Small intestine (tissue), 16 donors: ENCODE data around the gene ZNF770. TPM values are rescaled to one million over a fixed set of nuclear protein-coding genes. Genes with fewer than 3 reads are reported as not detected.

Experiments used
- DNase-seq, 2 donors: peaks; one replicate each; pipeline versions ENCODE4 v3.0.0 to v3.0.0-alpha.2; 2013
- FAIRE-seq: peaks from 2 replicates; lab custom pipeline; 2012; peaks lifted over from hg19 to GRCh38; lab: Jason Lieb, UNC
- H3K27ac ChIP-seq, 3 donors: one replicate each; pipeline ENCODE4 v1.5.1; 2013; ENCODE audit warnings: low read length in 2 of 3, mild to moderate bottlenecking in 2 of 3, control low read depth in 1 of 3, inconsistent platforms in 1 of 3, low read depth in 1 of 3, moderate library complexity in 1 of 3
- H3K27me3 ChIP-seq, 3 donors: one replicate each; pipeline ENCODE4 v1.6.1; 2013; ENCODE audit warnings: low read length in 3 of 3, inconsistent platforms in 1 of 3; ENCODE audit not compliant: control insufficient read depth in 3 of 3, insufficient read depth in 3 of 3
- H3K36me3 ChIP-seq, 3 donors: one replicate each; pipeline ENCODE4 v1.6.1; 2013; ENCODE audit warnings: low read length in 3 of 3, inconsistent platforms in 1 of 3, low read depth in 1 of 3, mild to moderate bottlenecking in 1 of 3, moderate library complexity in 1 of 3; ENCODE audit not compliant: control insufficient read depth in 3 of 3, insufficient read depth in 2 of 3
- H3K4me1 ChIP-seq, 3 donors: one replicate each; pipeline ENCODE4 v1.6.1; 2013; ENCODE audit warnings: low read length in 2 of 3, inconsistent platforms in 1 of 3, low read depth in 1 of 3, mild to moderate bottlenecking in 1 of 3, moderate library complexity in 1 of 3; ENCODE audit not compliant: control insufficient read depth in 3 of 3, insufficient read depth in 2 of 3
- H3K4me3 ChIP-seq, 3 donors: one replicate each; pipeline ENCODE4 v1.5.1; 2013; ENCODE audit warnings: low read length in 3 of 3, control low read depth in 1 of 3, inconsistent platforms in 1 of 3, low read depth in 1 of 3, mild to moderate bottlenecking in 1 of 3, moderate library complexity in 1 of 3
- H3K9me3 ChIP-seq, 2 donors: one replicate each; pipeline ENCODE4 v1.6.1; 2013; ENCODE audit warnings: low read depth in 1 of 2, low read length in 1 of 2; ENCODE audit not compliant: control insufficient read depth in 2 of 2, insufficient read depth in 1 of 2
- WGBS, 3 donors: extraction: QIAGEN DNeasy Blood & Tissue Kit; methylation state at CpG; one replicate each; pipeline ENCODE4 v1.1.7; 2013; 5-methylcytosine and 5-hydroxymethylcytosine counted together
- long read RNA-seq, 10 donors: transcript quantifications; one replicate each; lab custom pipeline, GENCODE V29; 2026
- polyA plus RNA-seq, 4 donors: library from polyadenylated mRNA; stranded (reverse) in 3 of 4; unstranded in 1 of 4; fragments of 200-250 nt in 3 of 4; fragments of 120-200 nt in 1 of 4; gene quantifications; one replicate each; pipeline versions ENCODE4 v1.2.1 to v1.2.3, GENCODE V29; 2013
- donor health status: healthy with polysubstance abuse.
- donor health status: control.
- donor health status: control.
- donor health status: Bipolar disorder and iron deficiency.
- donor health status: healthy.

ZNF770 gene, protein sequence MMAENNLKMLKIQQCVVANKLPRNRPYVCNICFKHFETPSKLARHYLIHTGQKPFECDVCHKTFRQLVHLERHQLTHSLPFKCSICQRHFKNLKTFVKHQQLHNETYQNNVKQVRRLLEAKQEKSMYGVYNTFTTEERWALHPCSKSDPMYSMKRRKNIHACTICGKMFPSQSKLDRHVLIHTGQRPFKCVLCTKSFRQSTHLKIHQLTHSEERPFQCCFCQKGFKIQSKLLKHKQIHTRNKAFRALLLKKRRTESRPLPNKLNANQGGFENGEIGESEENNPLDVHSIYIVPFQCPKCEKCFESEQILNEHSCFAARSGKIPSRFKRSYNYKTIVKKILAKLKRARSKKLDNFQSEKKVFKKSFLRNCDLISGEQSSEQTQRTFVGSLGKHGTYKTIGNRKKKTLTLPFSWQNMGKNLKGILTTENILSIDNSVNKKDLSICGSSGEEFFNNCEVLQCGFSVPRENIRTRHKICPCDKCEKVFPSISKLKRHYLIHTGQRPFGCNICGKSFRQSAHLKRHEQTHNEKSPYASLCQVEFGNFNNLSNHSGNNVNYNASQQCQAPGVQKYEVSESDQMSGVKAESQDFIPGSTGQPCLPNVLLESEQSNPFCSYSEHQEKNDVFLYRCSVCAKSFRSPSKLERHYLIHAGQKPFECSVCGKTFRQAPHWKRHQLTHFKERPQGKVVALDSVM
- polyA plus RNA-seq = 10 to 100 TPM in 2 of 4 donors, 1 to 10 TPM in 2; 6.2 to 35.8 (median 9.9) TPM
- long read RNA-seq, donor 1 = 0 reads
- long read RNA-seq, donor 2, full-length matches to known transcripts = 8 of 8 reads
- long read RNA-seq, donor 2, partial matches to known transcripts = 0 of 8 reads
- long read RNA-seq, donor 2, other reads (novel, unspliced or antisense) = 0 of 8 reads
- long read RNA-seq, donor 3, full-length matches to known transcripts = 8 of 61 reads
- long read RNA-seq, donor 3, partial matches to known transcripts = 53 of 61 reads
- long read RNA-seq, donor 3, other reads (novel, unspliced or antisense) = 0 of 61 reads
- long read RNA-seq, donor 4 = 0 reads
- long read RNA-seq, donor 5, full-length matches to known transcripts = 1 of 1 reads
- long read RNA-seq, donor 5, partial matches to known transcripts = 0 of 1 reads
- long read RNA-seq, donor 5, other reads (novel, unspliced or antisense) = 0 of 1 reads
- long read RNA-seq, donor 6, full-length matches to known transcripts = 16 of 16 reads
- long read RNA-seq, donor 6, partial matches to known transcripts = 0 of 16 reads
- long read RNA-seq, donor 6, other reads (novel, unspliced or antisense) = 0 of 16 reads
- long read RNA-seq, donor 7, full-length matches to known transcripts = 11 of 11 reads
- long read RNA-seq, donor 7, partial matches to known transcripts = 0 of 11 reads
- long read RNA-seq, donor 7, other reads (novel, unspliced or antisense) = 0 of 11 reads
- long read RNA-seq, donor 8, full-length matches to known transcripts = 1 of 1 reads
- long read RNA-seq, donor 8, partial matches to known transcripts = 0 of 1 reads
- long read RNA-seq, donor 8, other reads (novel, unspliced or antisense) = 0 of 1 reads
- long read RNA-seq, donor 9, full-length matches to known transcripts = 5 of 5 reads
- long read RNA-seq, donor 9, partial matches to known transcripts = 0 of 5 reads
- long read RNA-seq, donor 9, other reads (novel, unspliced or antisense) = 0 of 5 reads
- long read RNA-seq, donor 10, full-length matches to known transcripts = 20 of 20 reads
- long read RNA-seq, donor 10, partial matches to known transcripts = 0 of 20 reads
- long read RNA-seq, donor 10, other reads (novel, unspliced or antisense) = 0 of 20 reads

DNA sequence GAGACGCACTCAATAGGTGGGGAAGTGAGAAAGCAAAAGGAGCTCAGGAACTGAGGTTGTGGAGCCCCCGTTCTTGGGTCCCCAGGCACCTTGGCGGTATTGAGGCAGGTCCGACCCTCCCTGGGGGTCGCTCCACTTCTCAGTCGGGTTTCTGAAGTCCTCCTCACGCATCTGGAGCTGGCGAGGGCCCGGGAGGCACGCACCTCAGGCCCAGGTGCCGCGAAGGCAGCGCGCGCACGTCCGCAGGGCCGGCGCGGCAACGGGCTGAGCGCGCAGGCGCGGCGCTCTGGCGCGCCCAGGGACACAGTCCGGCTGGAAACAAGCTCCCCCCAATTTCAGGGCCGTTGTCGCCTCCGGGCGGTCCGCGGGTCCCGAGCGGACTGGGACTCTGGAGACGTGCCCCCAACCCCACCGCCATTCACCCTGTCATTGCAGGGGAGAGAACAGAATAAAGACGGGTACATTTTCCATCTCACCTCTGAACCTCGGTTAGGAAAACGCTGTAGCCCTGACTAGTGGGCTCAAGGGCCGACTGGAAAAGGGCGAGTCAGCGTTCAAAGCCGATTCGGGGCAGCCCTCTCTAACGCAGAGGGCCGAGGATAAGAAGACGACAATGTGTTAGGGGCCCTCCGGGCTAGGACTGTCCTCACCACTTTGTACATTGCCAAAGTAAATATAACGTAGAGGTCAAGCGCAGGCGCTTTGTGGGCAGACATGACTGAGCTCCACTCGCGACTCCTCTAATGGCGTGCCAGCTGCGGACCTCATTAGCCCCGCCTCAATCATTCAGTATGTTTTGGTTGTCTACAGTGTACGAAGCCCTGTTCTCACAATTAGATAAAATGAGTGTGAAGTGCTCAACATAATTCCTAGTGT lies at the start of gene ZNF770:
ZNF770 (minus strand) TSS at position 261 of the 876 bp plus-strand sequence. CDS start 4,853 bp downstream, outside the sequence.
- Histone ChIP-seq H3K27me3 (no peaks in the 10 kb centered on the region), H3K4me1 (peaks cover 0 to 9% (median 4%) of the 10 kb centered on the region in 3 donors), H3K4me3 (peak within 1 kb of the TSS; percentile 74 to 83 (median 80)), H3K36me3 (peaks cover 0 to 2% (median 0%) of the 10 kb centered on the region in 3 donors), H3K27ac (peak within 1 kb of the TSS; percentile 91 to 96 (median 96)), H3K9me3 (no peaks in the 10 kb centered on the region)
- peak; percentile 82 to 94 for DNase-seq
- no peak for FAIRE-seq
- 0 to 1% (median 0%) methylated on average over 55 to 60 of the region's 60 CpGs for WGBS, 3 donors

GRCh38 chr15:35028235-35028984 lies 40.3 kb upstream of the ZNF770 start:
- DNase-seq (no peak), FAIRE-seq (no peak)
- H3K27ac ChIP-seq = no peak overlapping the region
- H3K4me1 ChIP-seq = no peaks in the 10 kb centered on the region
- peaks cover 0 to 2% (median 0%) of the 10 kb centered on the region in 3 donors for H3K27me3 ChIP-seq
- no peaks in the 10 kb centered on the region for H3K9me3 ChIP-seq
- no peaks in the 10 kb centered on the region for H3K36me3 ChIP-seq
- H3K4me3 ChIP-seq = no peak overlapping the region
- WGBS, 3 donors = 93 to 97% (median 94%) methylated on average over 6 of the region's 6 CpGs

DNA sequence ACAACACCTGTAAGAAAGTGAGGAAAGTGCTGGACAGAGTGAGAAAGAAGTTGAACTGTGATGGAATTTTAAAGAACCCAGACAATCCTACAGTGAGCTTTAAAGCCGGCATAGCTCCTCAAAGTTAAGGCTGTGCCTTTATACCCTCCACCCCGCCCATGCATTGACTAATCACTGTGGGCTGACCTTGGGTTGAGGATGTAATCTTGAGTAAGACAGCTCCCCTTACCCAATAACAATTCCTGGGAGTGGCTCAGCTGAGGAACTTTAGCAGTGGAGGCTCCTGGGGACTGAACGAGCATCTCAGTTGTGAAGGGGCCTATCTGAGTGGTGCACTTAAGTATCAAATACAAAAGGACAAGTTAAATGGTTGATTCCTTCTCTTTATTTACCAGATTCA lies 35.7 kb upstream of the ZNF770 start:
- no peak for FAIRE-seq
- Histone ChIP-seq H3K4me1 (no peaks in the 10 kb centered on the region), H3K36me3 (no peaks in the 10 kb centered on the region), H3K9me3 (no peaks in the 10 kb centered on the region), H3K27ac (no peak overlapping the region), H3K27me3 (peaks cover 0 to 2% (median 0%) of the 10 kb centered on the region in 3 donors), H3K4me3 (no peak overlapping the region)
- 74 to 85% (median 77%) methylated on average over 3 of the region's 3 CpGs for WGBS, 3 donors
- no peak for DNase-seq

GRCh38 chr15:35020974-35021373 lies 32.9 kb upstream of the ZNF770 start:
- Histone ChIP-seq H3K4me3 (no peak overlapping the region), H3K9me3 (no peaks in the 10 kb centered on the region), H3K4me1 (no peaks in the 10 kb centered on the region), H3K27ac (no peak overlapping the region), H3K36me3 (no peaks in the 10 kb centered on the region), H3K27me3 (peaks cover 0 to 2% (median 0%) of the 10 kb centered on the region in 3 donors)
- DNase-seq (no peak), FAIRE-seq (no peak)
- WGBS, 3 donors = 91 to 93% (median 91%) methylated on average over 5 to 6 of the region's 6 CpGs

DNA sequence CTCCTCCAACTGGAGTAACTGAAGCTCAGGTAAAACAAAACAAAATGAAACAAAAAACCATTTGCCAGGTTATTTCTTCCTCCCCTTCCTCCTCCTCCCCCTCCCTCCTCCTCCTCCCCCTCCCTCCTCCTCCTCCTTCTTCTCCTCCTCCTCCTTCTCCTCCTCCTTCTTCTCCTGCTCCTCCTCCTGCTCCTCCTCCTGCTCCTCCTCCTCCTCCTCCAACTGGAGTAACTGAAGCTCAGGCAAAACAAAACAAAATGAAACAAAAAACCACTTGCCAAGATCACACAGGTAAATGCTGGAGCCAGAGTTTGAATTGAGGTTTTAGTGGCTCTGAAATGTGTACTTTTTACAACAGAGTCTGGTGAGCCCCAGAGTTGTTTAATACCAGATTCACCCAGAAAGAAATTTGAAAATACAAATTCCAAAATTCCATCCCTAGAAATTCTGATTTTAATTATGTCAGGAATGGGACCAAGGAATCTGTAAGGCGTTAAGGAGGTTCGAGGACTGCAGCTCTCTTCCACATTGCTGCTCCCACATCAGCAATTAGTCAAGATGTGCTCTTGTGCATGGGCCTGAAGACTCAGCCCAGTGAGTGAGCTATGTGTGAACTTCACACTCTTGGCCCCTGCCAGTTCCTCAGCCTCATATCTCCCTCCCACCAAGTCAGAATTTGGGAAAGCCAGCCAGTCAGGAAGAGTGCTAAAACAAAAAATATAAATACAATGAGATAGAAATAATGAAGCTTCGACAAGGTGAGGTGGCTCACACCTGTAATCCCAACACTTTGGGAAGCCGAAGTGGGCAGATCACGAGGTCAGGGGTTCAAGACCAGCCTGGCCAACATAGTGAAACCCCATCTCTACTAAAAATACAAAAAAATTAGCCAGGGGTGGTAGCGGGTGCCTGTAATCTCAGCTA lies 31.6 kb upstream of the ZNF770 start:
- DNase-seq (peak in 1 of 2 donors; percentile 14), FAIRE-seq (no peak)
- H3K9me3 ChIP-seq = no peaks in the 10 kb centered on the region
- 79 to 89% (median 81%) methylated on average over 6 of the region's 6 CpGs for whole genome bisulfite sequencing, 3 donors
- no peak overlapping the region for H3K27ac ChIP-seq
- no peak overlapping the region for H3K4me3 ChIP-seq
- H3K36me3 ChIP-seq = no peaks in the 10 kb centered on the region
- peaks cover 0 to 2% (median 0%) of the 10 kb centered on the region in 3 donors for H3K27me3 ChIP-seq
- H3K4me1 ChIP-seq = no peaks in the 10 kb centered on the region

- Histone ChIP-seq H3K4me1 (no peaks in the 10 kb centered on the region), H3K27ac (no peak overlapping the region), H3K27me3 (no peaks in the 10 kb centered on the region), H3K9me3 (no peaks in the 10 kb centered on the region), H3K4me3 (no peak overlapping the region), H3K36me3 (no peaks in the 10 kb centered on the region)
- FAIRE-seq (no peak), DNase-seq (no peak)
Observed at GRCh38 chr15:35014241-35014640, 26.2 kb upstream of the ZNF770 start.
